Cerebellar cortex (tissue), 1 donor: ENCODE measurements around the gene AKT2.
A peak's percentile ranks its signal among the peaks of the same experiment; 100 is the strongest.
"Not testable (repeated sequence)": the region's sequence is repeated elsewhere in the genome, so short reads cannot be mapped to it uniquely, and the experiment has no call there.

Source experiments
- DNase-seq: peaks from one replicate; pipeline ENCODE4 v3.0.0-alpha.2; 2015; ENCODE audit warnings: low spot score

AKT2 gene

GRCh38 chr19:40219029-40219428, 66.1 kb downstream of the AKT2 start:
- not testable (repeated sequence) for DNase-seq

GRCh38 chr19:40217934-40218890, 66.9 kb downstream of the AKT2 start, which contains the start of gene TTC9B:
TSS of gene TTC9B (minus strand) at chr19:40218384. CDS start at chr19:40218381, 3 bp downstream.
- peak; percentile 62 for DNase-seq

GRCh38 chr19:40217027-40217810, 67.9 kb downstream of the AKT2 start:
- peak; percentile 50 for DNase-seq

GRCh38 chr19:40216777-40217026, 68.4 kb downstream of the AKT2 start:
- no peak for DNase-seq

GRCh38 chr19:40216013-40216776, 69.0 kb downstream of the AKT2 start:
- DNase-seq = no peak

- DNase-seq = no peak
These were observed 70.2 kb downstream of the AKT2 start for GRCh38 chr19:40214936-40215335.

- DNase-seq = no peak
These were observed 71.1 kb downstream of the AKT2 start for GRCh38 chr19:40213882-40214570.

- no peak for DNase-seq
These were observed 71.8 kb downstream of the AKT2 start for GRCh38 chr19:40213251-40213829.

- DNase-seq = no peak
These were observed 74.3 kb downstream of the AKT2 start for GRCh38 chr19:40210889-40211288.

- DNase-seq = no peak
These were observed 76.5 kb downstream of the AKT2 start for GRCh38 chr19:40208602-40209001.

GRCh38 chr19:40205760-40206159, 79.4 kb downstream of the AKT2 start:
- no peak for DNase-seq

- no peak for DNase-seq
These were observed 80.8 kb downstream of the AKT2 start for GRCh38 chr19:40204381-40204780.

- DNase-seq = peak; percentile 56
These were observed 84.6 kb downstream of the AKT2 start for GRCh38 chr19:40200341-40201099.

GRCh38 chr19:40198272-40198990, 86.7 kb downstream of the AKT2 start:
- no peak for DNase-seq

- no peak for DNase-seq
These were observed 91.6 kb downstream of the AKT2 start for GRCh38 chr19:40193587-40193849.

GRCh38 chr19:40192758-40193586, 92.2 kb downstream of the AKT2 start:
- DNase-seq = peak; percentile 10

- peak; percentile 46 for DNase-seq
These were observed 93.1 kb downstream of the AKT2 start for GRCh38 chr19:40191836-40192646.
